Measurements from ENCODE around the gene SRRM3.
"Not testable (repeated sequence)": the region's sequence is repeated elsewhere in the genome, so short reads cannot be mapped to it uniquely, and the experiment has no call there.

SRRM3 gene

GRCh38 chr7:76224695-76225094, 23.0 kb downstream of the SRRM3 start:
- Histone ChIP-seq H3K4me3 (IDR thresholded peaks at IDR 0.05; ENCODE audit: insufficient read depth, low read depth, low read length) (no peak overlapping the region), H2AFZ (ENCODE audit: low read depth) (no peak overlapping the region), H3K4me1 (ENCODE audit: low read depth, poor library complexity, severe bottlenecking) (no peaks in the 10 kb centered on the region), H3K36me3 (ENCODE audit: insufficient read depth) (no peaks in the 10 kb centered on the region), H3K4me2 (no peak overlapping the region), H4K20me1 (ENCODE audit: insufficient read depth) (no peaks in the 10 kb centered on the region), H3K27me3 (ENCODE audit: insufficient read depth, low read depth) (peaks cover 65% of the 10 kb centered on the region), H3K27ac (no peak overlapping the region), H3K9ac (no peak overlapping the region), H3K79me2 (ENCODE audit: insufficient read depth, low read depth) (no peaks in the 10 kb centered on the region)
- no peak for TF ChIP-seq CTCF (conservative IDR thresholded peaks at IDR 0.05; ENCODE audit: low read depth, low read length)

GRCh38 chr7:76225379-76225778, 23.7 kb downstream of the SRRM3 start:
- Histone ChIP-seq H3K4me1 (ENCODE audit: low read depth, poor library complexity, severe bottlenecking) (no peaks in the 10 kb centered on the region), H3K4me2 (no peak overlapping the region), H3K27ac (no peak overlapping the region), H3K36me3 (ENCODE audit: insufficient read depth) (no peaks in the 10 kb centered on the region), H2AFZ (ENCODE audit: low read depth) (no peak overlapping the region), H3K9ac (no peak overlapping the region), H3K79me2 (ENCODE audit: insufficient read depth, low read depth) (no peaks in the 10 kb centered on the region), H3K27me3 (ENCODE audit: insufficient read depth, low read depth) (peaks cover 66% of the 10 kb centered on the region), H3K4me3 (IDR thresholded peaks at IDR 0.05; ENCODE audit: insufficient read depth, low read depth, low read length) (no peak overlapping the region), H4K20me1 (ENCODE audit: insufficient read depth) (no peaks in the 10 kb centered on the region)
- TF ChIP-seq CTCF (conservative IDR thresholded peaks at IDR 0.05; ENCODE audit: low read depth, low read length) = no peak

- TF ChIP-seq CTCF (conservative IDR thresholded peaks at IDR 0.05; ENCODE audit: low read depth, low read length) = no peak
- H3K4me3 ChIP-seq (IDR thresholded peaks at IDR 0.05; ENCODE audit: insufficient read depth, low read depth, low read length) = no peak overlapping the region
- H3K4me2 ChIP-seq = no peak overlapping the region
- no peak overlapping the region for H3K27ac ChIP-seq
- no peaks in the 10 kb centered on the region for H3K79me2 ChIP-seq (ENCODE audit: insufficient read depth, low read depth)
- H3K4me1 ChIP-seq (ENCODE audit: low read depth, poor library complexity, severe bottlenecking) = no peaks in the 10 kb centered on the region
- peaks cover 65% of the 10 kb centered on the region for H3K27me3 ChIP-seq (ENCODE audit: insufficient read depth, low read depth)
- no peaks in the 10 kb centered on the region for H3K36me3 ChIP-seq (ENCODE audit: insufficient read depth)
- no peak overlapping the region for H2AFZ ChIP-seq (ENCODE audit: low read depth)
- no peak overlapping the region for H3K9ac ChIP-seq
- H4K20me1 ChIP-seq (ENCODE audit: insufficient read depth) = no peaks in the 10 kb centered on the region
Observed at GRCh38 chr7:76225951-76226350, 24.3 kb downstream of the SRRM3 start.

GRCh38 chr7:76226878-76227423, 25.3 kb downstream of the SRRM3 start:
- H3K9ac ChIP-seq; H2AFZ ChIP-seq (ENCODE audit: low read depth); H4K20me1 ChIP-seq (ENCODE audit: insufficient read depth); H3K4me3 ChIP-seq (IDR thresholded peaks at IDR 0.05; ENCODE audit: insufficient read depth, low read depth, low read length); H3K4me1 ChIP-seq (ENCODE audit: low read depth, poor library complexity, severe bottlenecking); H3K27ac ChIP-seq; H3K4me2 ChIP-seq; H3K36me3 ChIP-seq (ENCODE audit: insufficient read depth); H3K79me2 ChIP-seq (ENCODE audit: insufficient read depth, low read depth): not testable (repeated sequence)
- peaks cover 66% of the 10 kb centered on the region for H3K27me3 ChIP-seq (ENCODE audit: insufficient read depth, low read depth)

GRCh38 chr7:76230214-76230613, 28.5 kb downstream of the SRRM3 start:
- Histone ChIP-seq H3K4me2 (no peak overlapping the region), H3K27me3 (ENCODE audit: insufficient read depth, low read depth) (peaks cover 65% of the 10 kb centered on the region)
- TF ChIP-seq CTCF (conservative IDR thresholded peaks at IDR 0.05; ENCODE audit: low read depth, low read length) = no peak

More at GRCh38 chr7:76230214-76230613, 28.5 kb downstream of the SRRM3 start:
- no peak overlapping the region for H2AFZ ChIP-seq (ENCODE audit: low read depth)
- no peak overlapping the region for H3K27ac ChIP-seq
- H3K79me2 ChIP-seq (ENCODE audit: insufficient read depth, low read depth) = no peaks in the 10 kb centered on the region
- no peak overlapping the region for H3K9ac ChIP-seq
- H3K36me3 ChIP-seq (ENCODE audit: insufficient read depth) = no peaks in the 10 kb centered on the region
- no peak overlapping the region for H3K4me3 ChIP-seq (IDR thresholded peaks at IDR 0.05; ENCODE audit: insufficient read depth, low read depth, low read length)
- H4K20me1 ChIP-seq (ENCODE audit: insufficient read depth) = no peaks in the 10 kb centered on the region
- no peaks in the 10 kb centered on the region for H3K4me1 ChIP-seq (ENCODE audit: low read depth, poor library complexity, severe bottlenecking)
